SJSA1 (cell line): ENCODE results near the gene CALD1. TPM values are rescaled to one million over a fixed set of nuclear protein-coding genes. Genes with fewer than 3 reads are reported as not detected.
A peak's percentile ranks its signal among the peaks of the same experiment; 100 is the strongest.

Source experiments
- DNase-seq, 2 experiments: peaks; one replicate each; pipeline ENCODE4 v3.0.0-alpha.2; 2015 to 2020; ENCODE audit warnings: low spot score in 2 of 2, low read depth in 1 of 2
- H3K27ac ChIP-seq: fragments of 250-450 bp; sonication (Bioruptor Pico); 2 replicates; pipeline ENCODE4 v1.5.1; 2020; ENCODE audit warnings: mild to moderate bottlenecking, moderate library complexity
- H3K27me3 ChIP-seq: fragments of 250-450 bp; sonication (Bioruptor Pico); replicated peaks from 2 replicates; pipeline ENCODE4 v1.5.1; 2020; ENCODE audit warnings: mild to moderate bottlenecking, moderate library complexity
- H3K36me3 ChIP-seq: fragments of 250-450 bp; sonication (Bioruptor Pico); 2 replicates; pipeline ENCODE4 v1.5.1; 2020; ENCODE audit warnings: mild to moderate bottlenecking
- H3K4me1 ChIP-seq: fragments of 250-450 bp; sonication (Bioruptor Pico); replicated peaks from 2 replicates; pipeline ENCODE4 v1.6.1; 2021; ENCODE audit warnings: mild to moderate bottlenecking
- H3K4me3 ChIP-seq: fragments of 250-450 bp; sonication (Bioruptor Pico); 2 replicates; pipeline ENCODE4 v1.5.1; 2020; ENCODE audit warnings: mild to moderate bottlenecking
- H3K9me3 ChIP-seq: fragments of 250-450 bp; sonication (Bioruptor Pico); replicated peaks from 2 replicates; pipeline ENCODE4 v1.5.1; 2020; ENCODE audit warnings: mild to moderate bottlenecking
- total RNA-seq: library from RNA; depleted of rRNA; stranded (reverse); fragments of >200 nt; shearing (Covaris generic); gene quantifications from 2 replicates; pipeline ENCODE4 v1.2.3, GENCODE V29; 2014

CALD1 gene
- total RNA-seq, 1 experiment from 2014 or later, result 544 TPM

- Histone ChIP-seq H3K36me3 (peaks cover 32% of the 10 kb centered on the region), H3K27ac (no peak overlapping the region), H3K27me3 (no peaks in the 10 kb centered on the region), H3K4me1 (peaks cover 60% of the 10 kb centered on the region), H3K4me3 (no peak overlapping the region), H3K9me3 (no peaks in the 10 kb centered on the region)
- no peak for DNase-seq
Observed at GRCh38 chr7:134879815-134880475, 100.5 kb downstream of the CALD1 start.

GRCh38 chr7:134882481-134882880, 103.0 kb downstream of the CALD1 start:
- no peak overlapping the region for H3K27ac ChIP-seq
- H3K4me1 ChIP-seq, result peaks cover 69% of the 10 kb centered on the region
- no peak for DNase-seq
- H3K9me3 ChIP-seq, result no peaks in the 10 kb centered on the region
- no peaks in the 10 kb centered on the region for H3K27me3 ChIP-seq
- no peak overlapping the region for H3K4me3 ChIP-seq
- peaks cover 34% of the 10 kb centered on the region for H3K36me3 ChIP-seq

GRCh38 chr7:134885967-134886352, 106.5 kb downstream of the CALD1 start:
- Histone ChIP-seq H3K4me3 (no peak overlapping the region), H3K27me3 (no peaks in the 10 kb centered on the region), H3K9me3 (no peaks in the 10 kb centered on the region), H3K4me1 (peaks cover 66% of the 10 kb centered on the region), H3K36me3 (peaks cover 41% of the 10 kb centered on the region), H3K27ac (peak overlapping the region; percentile 87)
- DNase-seq, result peak in 1 of 2 experiments; percentile 68

- H3K27ac ChIP-seq, result peak overlapping the region; percentile 87
- H3K4me1 ChIP-seq, result peaks cover 67% of the 10 kb centered on the region
- H3K4me3 ChIP-seq, result no peak overlapping the region
- peak; percentile 56 to 75 for DNase-seq
- peaks cover 40% of the 10 kb centered on the region for H3K36me3 ChIP-seq
- H3K27me3 ChIP-seq, result no peaks in the 10 kb centered on the region
- H3K9me3 ChIP-seq, result no peaks in the 10 kb centered on the region
Observed at GRCh38 chr7:134886353-134887057, 107.1 kb downstream of the CALD1 start.

GRCh38 chr7:134887523-134887922, 108.1 kb downstream of the CALD1 start:
- Histone ChIP-seq H3K27ac (peak overlapping the region; percentile 87), H3K4me1 (peaks cover 68% of the 10 kb centered on the region)
- DNase-seq, result no peak

GRCh38 chr7:134888141-134888740, 108.8 kb downstream of the CALD1 start:
- peak overlapping the region; percentile 87 for H3K27ac ChIP-seq
- no peaks in the 10 kb centered on the region for H3K9me3 ChIP-seq
- peaks cover 45% of the 10 kb centered on the region for H3K36me3 ChIP-seq
- no peaks in the 10 kb centered on the region for H3K27me3 ChIP-seq
- DNase-seq, result no peak
- H3K4me3 ChIP-seq, result no peak overlapping the region
- H3K4me1 ChIP-seq, result peaks cover 71% of the 10 kb centered on the region

More at GRCh38 chr7:134887523-134887922, 108.1 kb downstream of the CALD1 start:
- Histone ChIP-seq H3K9me3 (no peaks in the 10 kb centered on the region), H3K4me3 (no peak overlapping the region), H3K27me3 (no peaks in the 10 kb centered on the region), H3K36me3 (peaks cover 40% of the 10 kb centered on the region)

- peak; percentile 37 to 55 for DNase-seq
- H3K36me3 ChIP-seq, result peaks cover 65% of the 10 kb centered on the region
- no peaks in the 10 kb centered on the region for H3K27me3 ChIP-seq
- H3K4me3 ChIP-seq, result no peak overlapping the region
- peaks cover 63% of the 10 kb centered on the region for H3K4me1 ChIP-seq
- 0 out of 2 replicates have a peak, but pooled peaks cover under 1% of the 10 kb centered on the region for H3K9me3 ChIP-seq
- peak overlapping the region; percentile 21; the same call in 1 of the 2 replicates for H3K27ac ChIP-seq
Observed at GRCh38 chr7:134890246-134891240, 111.1 kb downstream of the CALD1 start.

- H3K27me3 ChIP-seq, result no peaks in the 10 kb centered on the region
- H3K4me3 ChIP-seq, result peak overlapping the region; percentile 20
- H3K36me3 ChIP-seq, result peaks cover 72% of the 10 kb centered on the region
- H3K4me1 ChIP-seq, result peaks cover 55% of the 10 kb centered on the region
- peak overlapping the region; percentile 21; the same call in 1 of the 2 replicates for H3K27ac ChIP-seq
- 0 out of 2 replicates have a peak, but pooled peaks cover 5% of the 10 kb centered on the region for H3K9me3 ChIP-seq
- peak; percentile 50 to 55 for DNase-seq
Observed at GRCh38 chr7:134891262-134891695, 111.8 kb downstream of the CALD1 start.

- H3K4me1 ChIP-seq, result peaks cover 48% of the 10 kb centered on the region
- DNase-seq, result no peak
- peaks cover 80% of the 10 kb centered on the region for H3K36me3 ChIP-seq
Observed at GRCh38 chr7:134891696-134892678, 112.6 kb downstream of the CALD1 start.

GRCh38 chr7:134892963-134893362, 113.5 kb downstream of the CALD1 start:
- H3K27ac ChIP-seq, result no peak overlapping the region

More at GRCh38 chr7:134891696-134892678, 112.6 kb downstream of the CALD1 start:
- Histone ChIP-seq H3K4me3 (0 out of 2 replicates have a peak overlapping the region, but pooled peaks have one; percentile 5), H3K27me3 (no peaks in the 10 kb centered on the region), H3K27ac (peak overlapping the region; percentile 45), H3K9me3 (peaks cover 8% of the 10 kb centered on the region; the same call in 1 of the 2 replicates)

GRCh38 chr7:134893920-134894319, 114.5 kb downstream of the CALD1 start:
- no peak for DNase-seq
- H3K36me3 ChIP-seq, result peaks cover 76% of the 10 kb centered on the region
- peaks cover 39% of the 10 kb centered on the region for H3K4me1 ChIP-seq
- no peak overlapping the region for H3K4me3 ChIP-seq
- peaks cover 8% of the 10 kb centered on the region; the same call in 1 of the 2 replicates for H3K9me3 ChIP-seq
- H3K27me3 ChIP-seq, result no peaks in the 10 kb centered on the region
- no peak overlapping the region for H3K27ac ChIP-seq

More at GRCh38 chr7:134892963-134893362, 113.5 kb downstream of the CALD1 start:
- DNase-seq, result no peak
- Histone ChIP-seq H3K36me3 (peaks cover 79% of the 10 kb centered on the region), H3K4me3 (no peak overlapping the region), H3K9me3 (peaks cover 8% of the 10 kb centered on the region; the same call in 1 of the 2 replicates), H3K27me3 (no peaks in the 10 kb centered on the region), H3K4me1 (peaks cover 41% of the 10 kb centered on the region)

GRCh38 chr7:134894928-134895327, 115.5 kb downstream of the CALD1 start:
- no peaks in the 10 kb centered on the region for H3K27me3 ChIP-seq
- no peak overlapping the region for H3K4me3 ChIP-seq
- H3K4me1 ChIP-seq, result peaks cover 48% of the 10 kb centered on the region
- no peak overlapping the region for H3K27ac ChIP-seq
- no peak for DNase-seq
- peaks cover 8% of the 10 kb centered on the region; the same call in 1 of the 2 replicates for H3K9me3 ChIP-seq
- peaks cover 69% of the 10 kb centered on the region for H3K36me3 ChIP-seq
